Activated CD4-positive, alpha-beta T cell treated with anti-CD3 and anti-CD28 coated beads, Interleukin-10, Interleukin-2, amounts not matched to agents 100 ng/mL and 50 ng/mL, durations not matched to agents 16 hours and 8 hours (primary cell): ENCODE results near the gene SHISA2.

Source experiments
- DNase-seq: peaks from one replicate; pipeline ENCODE4 v3.0.0-alpha.2; 2020

SHISA2 gene

DNA sequence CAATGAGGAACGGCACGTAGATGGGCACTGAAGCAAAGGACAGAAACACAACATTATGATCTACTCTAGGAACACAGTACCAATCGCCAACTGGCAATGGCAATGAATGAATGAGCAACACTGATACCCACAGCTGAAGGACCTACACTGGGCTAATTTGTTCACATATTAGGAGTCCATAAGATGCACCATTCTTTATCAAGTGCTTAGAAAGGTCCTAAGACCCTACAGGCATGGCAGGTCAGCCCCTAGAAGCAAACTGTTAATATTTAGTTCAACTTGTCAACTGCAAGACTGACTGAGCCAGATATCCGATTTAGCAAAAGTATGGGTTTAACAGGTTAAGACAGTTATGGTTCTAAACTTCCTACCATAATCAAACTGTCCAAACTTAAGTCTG is 4.8 kb downstream of the SHISA2 start:
- no peak for DNase-seq

DNA sequence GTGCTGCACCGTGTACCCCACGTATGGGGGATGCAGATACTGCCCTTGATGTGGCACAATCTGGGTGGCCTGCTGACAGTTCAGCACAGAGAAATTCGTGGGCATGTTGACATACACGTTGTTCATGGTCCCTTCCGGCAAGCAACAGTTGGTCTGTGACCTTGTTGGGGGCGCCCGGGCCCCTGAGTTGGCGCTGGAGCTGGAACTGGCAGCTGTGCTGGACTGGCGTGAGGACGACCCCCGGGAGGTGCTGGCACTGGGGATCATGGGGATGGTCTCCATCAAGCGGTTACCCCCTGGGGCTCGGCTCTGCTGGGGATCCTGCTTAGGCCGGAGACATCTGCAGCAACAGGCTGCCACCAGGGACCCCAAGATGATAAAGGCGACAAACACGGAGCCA is 5.2 kb downstream of the SHISA2 start:
- no peak for DNase-seq

DNA sequence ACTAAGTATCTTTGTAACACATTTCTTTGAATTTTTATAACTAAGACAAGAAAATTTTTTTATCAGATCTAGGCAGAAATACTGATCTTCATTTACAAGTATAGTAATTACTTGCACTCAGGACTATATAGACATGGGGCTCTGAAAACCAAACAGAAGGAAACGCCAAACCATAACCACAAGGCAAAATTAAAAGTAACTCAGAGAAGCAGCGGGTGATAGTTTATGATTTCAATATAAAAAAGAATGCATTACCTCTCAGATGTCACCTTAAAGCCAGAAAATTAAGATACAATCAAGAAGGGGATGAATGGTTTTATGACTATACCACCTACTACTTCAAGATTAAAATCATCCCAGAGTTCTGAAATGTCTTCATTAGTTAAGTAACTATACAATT is 6.7 kb downstream of the SHISA2 start:
- DNase-seq = no peak

DNA sequence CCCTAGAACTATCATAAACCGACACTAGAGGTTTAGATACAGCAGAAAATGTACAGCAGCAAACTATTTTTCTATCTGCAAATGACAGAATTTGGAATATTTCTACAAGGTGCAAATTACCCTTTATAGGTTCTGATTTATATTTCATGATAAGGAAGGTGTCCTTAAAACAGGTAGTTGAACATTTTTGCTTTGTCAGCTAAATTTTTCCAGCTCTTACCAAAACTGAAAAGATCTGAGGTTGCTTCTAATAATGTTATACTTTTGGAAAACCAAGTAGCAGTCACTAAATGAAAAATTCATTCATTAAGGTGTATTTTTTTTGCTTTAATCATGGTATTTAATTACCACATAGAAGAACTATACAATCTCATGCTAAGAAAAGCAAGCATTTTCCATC is 9.0 kb downstream of the SHISA2 start:
- DNase-seq = no peak

DNA sequence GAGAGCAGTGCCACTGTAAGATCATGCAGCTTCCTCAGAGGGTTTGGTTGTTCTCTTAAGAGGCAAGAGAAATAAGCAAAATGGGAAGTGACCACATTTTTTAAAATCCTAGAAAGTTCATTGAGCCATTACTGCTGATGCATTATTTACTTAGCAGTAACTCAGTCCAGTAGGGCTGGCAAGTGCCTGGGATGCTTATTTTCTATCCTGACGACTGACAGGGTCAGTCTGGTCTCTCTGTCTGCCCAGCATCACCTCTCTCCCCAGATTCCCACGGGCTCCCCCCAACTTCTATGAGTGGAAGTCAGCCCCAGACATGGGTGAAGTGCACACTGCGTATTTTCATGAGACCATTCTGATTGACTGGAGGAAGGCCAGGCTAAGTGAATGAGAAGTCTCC is 10.4 kb downstream of the SHISA2 start:
- no peak for DNase-seq

DNA sequence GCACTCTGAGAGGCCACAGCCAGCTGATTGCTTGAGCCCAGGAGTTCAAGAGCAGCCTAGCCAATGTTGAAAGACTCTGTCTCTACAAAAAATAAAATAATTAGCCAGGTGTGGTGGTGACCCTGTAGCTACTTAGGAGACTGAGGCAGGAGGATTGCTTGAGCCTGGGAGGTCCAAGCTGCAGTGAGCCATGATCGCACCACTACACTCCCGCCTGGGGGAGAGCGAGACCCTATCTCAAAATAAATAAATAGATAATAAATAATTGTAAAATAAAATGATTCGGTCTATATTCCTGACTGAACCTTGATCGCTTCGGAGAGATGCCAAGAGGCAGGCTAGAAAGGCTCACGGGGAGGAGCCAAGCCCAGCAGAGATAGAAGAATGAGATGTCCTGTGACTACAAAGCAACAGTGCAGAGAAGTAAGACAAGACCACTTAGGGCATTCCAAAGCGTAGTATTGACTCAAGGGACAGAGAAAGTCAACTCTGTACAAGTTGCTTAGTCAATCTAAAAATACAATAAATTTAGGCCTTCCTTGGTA is 12.8 kb downstream of the SHISA2 start:
- DNase-seq = no peak

DNA sequence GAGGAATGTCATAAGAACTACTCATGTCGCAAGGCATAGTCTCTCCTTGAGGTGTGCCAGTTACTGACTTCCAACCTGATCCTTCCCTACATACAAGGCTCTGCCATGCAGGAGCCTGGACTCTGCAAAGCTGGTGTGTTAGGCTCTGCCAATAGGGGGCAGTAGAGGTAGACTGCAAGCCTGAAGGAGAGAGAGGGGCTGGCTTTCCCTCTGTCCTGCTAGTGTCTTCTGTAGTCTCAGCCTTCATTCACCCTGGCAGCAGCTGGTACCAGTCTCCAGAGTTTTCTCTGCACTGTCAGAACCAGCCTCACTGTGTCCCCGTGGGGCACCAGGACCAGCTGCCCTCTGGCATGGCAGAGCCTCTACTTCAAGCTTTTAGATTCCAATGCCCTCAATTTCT is 14.5 kb downstream of the SHISA2 start:
- DNase-seq = peak; percentile 53

DNA sequence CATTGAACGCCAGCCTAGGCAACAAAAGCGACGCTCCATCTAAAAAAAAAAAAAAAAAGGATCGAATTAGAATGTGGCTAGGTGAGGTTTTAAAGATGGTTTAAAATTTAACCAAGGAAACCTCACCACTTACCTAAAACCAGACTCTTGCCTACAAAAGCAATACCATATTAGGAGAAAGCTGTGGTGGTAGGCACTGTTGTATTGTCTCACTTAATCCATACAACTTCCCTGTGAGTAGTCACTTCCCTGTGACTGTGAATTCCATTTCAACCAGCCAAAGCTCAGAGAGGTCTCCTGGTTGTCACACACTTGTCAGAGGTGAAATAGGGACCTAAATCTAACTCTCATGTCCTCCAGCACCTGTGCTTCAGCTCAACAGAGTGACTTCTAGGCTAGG is 15.4 kb downstream of the SHISA2 start:
- no peak for DNase-seq

DNA sequence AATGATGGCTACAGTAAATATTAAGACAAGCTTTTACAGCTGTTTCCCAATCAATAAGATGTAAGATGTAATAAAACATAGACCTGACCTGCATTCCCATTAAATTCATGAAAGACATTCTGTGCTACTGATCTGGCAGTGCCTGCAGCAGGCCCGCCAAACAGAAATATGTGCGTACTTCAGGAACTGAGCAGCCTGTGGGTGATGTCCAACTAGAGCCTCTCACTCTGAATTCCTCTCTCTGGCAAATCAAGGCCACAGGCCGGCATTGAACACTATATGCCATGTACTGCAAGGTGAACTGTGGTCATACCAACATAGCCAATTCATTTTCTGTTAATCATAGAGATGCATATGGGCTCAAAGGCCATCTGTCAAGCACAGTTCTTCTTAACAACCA is 17.8 kb downstream of the SHISA2 start:
- DNase-seq = no peak

DNA sequence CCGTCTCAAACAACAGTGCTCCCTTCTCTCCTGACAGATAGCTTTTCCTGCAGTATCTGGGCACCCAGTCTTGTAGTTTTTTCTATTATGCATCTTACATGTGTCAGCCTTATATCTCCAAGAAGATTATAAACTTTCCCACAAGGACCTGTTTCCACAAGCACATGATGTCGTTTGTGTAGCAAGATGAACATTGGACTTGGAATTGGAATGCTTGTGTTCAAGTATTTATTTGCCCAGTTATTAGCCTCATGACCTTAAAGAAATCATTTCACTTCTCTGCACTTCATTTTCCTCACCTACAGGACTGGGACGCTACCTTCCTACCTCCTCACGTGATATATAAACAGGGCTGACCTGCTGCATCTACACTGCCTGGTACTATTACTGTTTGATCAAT is 21.5 kb downstream of the SHISA2 start:
- no peak for DNase-seq

DNA sequence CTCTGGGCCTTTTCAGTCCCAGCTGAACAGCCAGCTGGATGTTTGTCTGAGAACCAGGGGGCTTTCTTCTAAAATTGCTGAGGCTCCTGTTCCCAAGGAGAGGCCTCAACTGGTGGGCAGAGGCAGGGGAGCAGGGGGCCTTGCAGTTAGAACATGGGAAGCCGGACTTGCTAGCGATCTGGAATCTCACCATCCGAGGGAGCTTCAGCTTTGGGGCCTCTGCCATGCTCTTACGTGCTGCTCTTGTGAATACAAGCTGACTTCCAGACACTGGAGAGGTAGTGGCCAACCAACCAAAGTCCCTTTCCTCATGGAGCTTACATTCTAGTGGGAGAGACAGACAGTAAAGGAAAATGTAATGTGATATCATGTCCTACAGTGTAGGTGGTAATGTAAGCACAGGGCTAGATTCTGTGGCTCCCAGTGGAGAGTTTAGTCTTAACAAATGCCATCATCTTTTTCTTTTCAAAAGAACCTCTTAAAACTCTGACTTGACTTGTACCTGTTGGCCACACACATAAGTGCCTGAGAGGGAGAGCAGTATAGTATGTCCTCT is 22.2 kb downstream of the SHISA2 start:
- DNase-seq = no peak

DNA sequence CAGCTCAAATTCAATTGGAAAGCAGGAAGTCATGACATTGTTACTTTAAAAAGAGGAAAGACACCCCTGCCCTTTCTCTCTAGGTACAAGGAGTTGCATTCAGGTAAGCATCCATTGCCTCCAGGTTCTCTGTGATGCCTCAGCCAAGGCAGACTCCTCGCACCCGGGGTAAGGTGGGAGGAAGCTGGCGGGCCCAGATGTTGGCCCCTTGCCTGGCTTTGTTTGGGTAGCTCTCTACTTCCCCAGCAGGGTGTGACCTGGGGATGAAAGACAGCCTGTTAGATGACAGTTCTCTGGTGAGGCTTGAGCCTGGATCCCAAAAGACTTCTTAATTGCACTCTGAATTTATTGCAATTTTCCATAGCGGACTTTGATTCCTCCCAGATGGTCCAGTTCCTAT is 25.6 kb downstream of the SHISA2 start:
- DNase-seq = no peak

DNA sequence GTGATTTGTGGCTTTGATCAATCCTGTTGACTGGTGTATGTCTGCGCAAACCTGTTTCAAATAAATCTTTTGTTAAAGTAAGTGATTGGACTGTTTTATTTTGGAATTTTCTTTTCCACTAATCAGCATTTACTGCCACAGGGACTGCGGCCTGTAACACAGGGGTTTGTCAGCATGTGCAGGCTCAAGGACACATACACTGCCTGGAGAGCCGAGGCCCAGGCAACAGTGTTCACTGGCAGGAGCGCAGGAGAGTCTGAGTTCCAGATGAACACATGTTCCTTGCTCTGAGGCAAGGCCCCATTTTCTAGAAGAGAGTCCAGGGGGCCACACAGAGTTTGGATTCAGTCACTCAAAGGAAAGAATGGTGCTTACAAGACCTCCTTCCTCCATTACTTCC is 26.0 kb downstream of the SHISA2 start:
- DNase-seq = no peak

DNA sequence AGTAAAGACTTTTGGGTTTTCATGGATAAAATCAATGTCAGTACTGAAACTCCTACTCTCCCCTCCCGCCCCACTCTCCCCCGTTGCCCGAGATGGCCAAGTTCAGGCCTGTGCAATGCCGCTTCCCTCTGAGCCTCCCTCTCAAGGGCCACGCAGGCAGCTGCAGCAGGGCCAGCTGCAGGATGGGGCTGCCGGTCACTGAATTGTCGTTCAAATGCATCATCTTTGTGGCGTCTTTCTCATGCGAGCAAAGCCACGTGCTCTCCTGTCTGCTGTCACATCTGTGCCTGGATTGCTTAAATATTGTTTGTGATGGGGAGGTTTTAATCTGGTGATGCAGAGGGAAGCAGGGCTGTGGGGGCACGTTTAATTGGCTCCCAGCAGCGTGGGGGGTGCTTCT is 26.6 kb downstream of the SHISA2 start:
- DNase-seq = no peak

DNA sequence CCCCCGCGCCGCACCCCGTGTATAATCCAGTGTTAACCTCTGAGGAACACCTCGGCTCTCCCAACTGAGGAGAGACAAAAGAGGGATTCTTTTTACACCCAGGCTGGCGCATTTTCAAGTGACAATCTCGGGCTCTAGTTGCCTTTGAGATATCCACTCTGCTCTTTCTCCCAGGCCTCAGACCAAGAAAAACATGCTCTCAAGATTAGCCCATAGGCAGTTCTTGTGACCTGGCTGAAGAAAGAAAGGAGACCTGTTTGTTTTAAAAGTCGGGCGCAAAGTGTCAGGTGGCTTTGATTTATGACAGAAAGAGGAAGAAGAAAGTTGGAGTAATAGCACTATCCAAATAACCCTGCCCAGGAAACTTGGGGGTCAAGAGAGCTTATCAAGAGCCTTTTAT is 27.3 kb downstream of the SHISA2 start:
- no peak for DNase-seq

DNA sequence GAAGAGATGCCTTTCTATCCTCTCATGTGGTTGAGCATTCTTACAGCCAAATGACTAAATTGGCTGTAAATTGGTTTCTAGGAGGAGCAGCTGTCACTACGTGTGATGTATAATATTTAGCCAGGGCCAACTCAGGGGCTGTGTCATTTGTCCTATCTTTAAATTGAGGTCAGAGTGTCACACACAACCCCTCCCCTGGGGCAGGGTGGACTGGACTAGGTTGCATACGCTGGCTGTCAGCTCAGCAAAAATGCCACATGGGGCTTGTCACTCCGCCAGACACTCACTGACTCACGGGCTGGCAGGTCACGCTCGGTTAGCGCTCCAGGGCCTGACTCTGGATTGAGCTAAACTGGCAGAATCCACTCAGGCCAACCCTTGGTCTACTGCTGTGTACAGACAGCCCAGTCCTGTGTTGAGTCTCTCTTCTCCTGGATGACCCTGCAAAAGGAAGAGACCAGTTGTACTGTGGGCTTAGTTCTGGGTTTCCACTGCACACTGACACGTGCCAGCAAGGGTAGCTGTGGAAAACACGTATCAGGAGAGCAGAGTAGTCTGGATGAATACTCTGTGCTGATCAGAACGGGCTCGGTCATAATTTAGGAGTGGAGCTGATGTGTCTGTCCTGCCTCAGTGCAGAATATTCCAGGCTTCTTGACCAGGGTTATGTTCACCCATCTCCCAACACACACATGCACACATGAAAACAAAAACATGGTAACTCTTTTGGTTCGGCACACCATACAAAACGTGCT is 29.1 kb downstream of the SHISA2 start:
- DNase-seq = no peak

DNA sequence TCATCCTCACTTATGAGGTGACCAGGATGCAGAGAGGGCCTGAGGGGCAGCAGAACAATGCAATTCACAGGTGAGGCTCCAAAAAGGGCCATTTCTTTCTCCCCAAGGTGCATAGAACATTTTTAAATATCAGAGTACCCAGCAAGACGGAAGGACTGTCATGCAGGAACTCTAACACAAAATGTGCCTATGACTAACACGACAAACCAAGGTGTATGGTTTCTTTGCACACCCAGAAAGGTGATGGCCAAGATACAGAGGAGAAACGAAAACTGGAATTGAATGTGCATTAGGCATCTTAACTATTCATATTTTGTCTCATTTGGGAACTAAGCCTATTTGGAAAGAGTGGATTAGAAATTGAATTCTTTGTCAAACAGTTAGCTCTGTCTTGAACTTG is 29.9 kb downstream of the SHISA2 start:
- no peak for DNase-seq

DNA sequence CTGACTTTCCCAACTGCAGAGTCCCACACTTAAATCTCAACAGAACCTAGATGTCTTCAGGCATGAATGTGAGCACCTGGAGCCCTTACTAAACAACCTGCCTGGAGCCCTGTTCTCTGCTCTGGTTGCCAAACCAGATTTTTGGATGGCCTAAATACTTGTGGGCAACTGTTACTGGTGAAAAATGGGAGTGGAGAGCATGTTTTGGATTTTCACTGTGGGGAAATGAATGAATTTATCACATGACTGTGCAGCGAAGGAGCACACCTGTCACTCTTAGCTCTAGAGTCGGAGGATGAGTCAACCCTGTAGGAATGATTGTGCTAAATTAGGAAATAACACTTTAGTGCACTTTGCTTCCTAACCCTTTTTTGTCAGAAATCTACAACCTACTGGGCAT is 30.3 kb downstream of the SHISA2 start:
- no peak for DNase-seq

DNA sequence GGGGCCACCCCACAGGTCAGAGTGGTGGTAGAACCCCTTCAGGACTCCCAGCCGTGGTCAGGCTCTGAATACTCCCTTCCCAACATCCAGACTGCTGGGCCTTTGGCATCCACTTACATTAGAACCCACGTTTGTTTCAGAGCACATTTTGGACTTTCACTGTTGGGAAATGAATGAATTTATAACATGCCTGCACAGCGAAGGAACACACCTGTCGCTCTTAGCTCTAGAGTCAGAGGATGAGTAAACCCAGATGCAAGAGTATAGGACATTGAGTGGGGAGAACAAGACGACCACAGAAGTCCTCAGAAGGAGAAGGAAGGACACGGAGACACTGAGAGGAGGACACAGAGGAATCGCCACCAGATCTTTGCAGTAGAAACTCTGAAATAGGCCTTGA is 30.9 kb downstream of the SHISA2 start:
- no peak for DNase-seq

DNA sequence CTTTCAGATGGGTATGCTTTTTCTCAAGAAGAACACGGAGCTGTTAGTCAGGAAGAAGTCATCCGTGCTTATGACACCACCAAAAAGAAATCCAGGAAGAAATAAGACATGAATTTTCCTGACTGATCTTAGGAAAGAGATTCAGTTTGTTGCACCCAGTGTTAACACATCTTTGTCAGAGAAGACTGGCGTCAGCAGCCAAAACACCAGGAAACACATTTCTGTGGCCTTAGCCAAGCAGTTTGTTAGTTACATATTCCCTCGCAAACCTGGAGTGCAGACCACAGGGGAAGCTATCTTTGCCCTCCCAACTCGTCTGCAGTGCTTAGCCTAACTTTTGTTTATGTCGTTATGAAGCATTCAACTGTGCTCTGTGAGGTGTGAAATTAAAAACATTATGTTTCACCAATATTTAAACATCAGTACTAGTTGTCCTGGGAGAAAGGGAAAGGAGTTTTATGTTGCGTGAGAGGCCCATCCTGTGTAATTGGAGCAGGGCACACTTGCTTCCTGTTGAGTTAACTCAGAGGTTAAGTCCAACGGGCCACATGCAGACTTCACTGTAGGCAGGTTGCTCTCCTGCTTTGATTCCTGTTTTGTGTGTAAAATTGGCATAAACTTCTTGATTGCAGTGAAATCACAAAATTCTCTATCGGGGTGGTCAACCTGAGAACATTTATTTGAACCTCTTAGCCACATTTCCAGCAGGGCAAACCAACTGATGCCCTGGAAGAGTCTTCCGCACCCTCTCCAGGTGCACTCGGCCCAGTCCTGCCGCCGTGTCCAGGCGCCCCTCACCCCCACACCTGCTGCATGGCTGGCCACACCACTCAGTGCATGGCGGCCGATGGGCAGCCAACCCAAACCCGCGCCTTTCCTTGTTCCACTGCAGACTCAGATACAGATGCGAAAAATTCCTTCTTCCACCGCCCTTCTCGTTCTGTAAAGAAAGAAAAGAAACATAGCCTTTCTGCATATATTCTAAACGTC is 31.6 kb downstream of the SHISA2 start:
- no peak for DNase-seq

DNA sequence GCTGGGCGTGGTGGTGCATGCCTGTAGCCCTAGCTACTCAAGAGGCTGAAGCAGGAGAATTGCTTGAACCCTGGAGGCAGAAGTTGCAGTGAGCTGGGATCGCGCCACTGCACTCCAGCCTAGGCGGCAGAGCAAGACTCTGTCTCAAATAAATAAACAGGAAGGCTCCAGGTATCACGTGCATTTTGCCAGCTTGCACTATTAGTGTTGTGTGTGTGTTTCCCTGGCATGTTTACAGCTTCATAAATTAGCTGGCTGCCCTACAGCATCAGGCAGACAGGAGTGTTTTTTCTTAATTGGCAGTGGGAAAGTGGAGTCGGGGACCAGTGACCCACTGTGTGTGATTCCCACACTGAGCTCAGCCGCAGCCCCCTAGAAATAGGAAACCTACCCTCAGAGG is 32.6 kb downstream of the SHISA2 start:
- no peak for DNase-seq

DNA sequence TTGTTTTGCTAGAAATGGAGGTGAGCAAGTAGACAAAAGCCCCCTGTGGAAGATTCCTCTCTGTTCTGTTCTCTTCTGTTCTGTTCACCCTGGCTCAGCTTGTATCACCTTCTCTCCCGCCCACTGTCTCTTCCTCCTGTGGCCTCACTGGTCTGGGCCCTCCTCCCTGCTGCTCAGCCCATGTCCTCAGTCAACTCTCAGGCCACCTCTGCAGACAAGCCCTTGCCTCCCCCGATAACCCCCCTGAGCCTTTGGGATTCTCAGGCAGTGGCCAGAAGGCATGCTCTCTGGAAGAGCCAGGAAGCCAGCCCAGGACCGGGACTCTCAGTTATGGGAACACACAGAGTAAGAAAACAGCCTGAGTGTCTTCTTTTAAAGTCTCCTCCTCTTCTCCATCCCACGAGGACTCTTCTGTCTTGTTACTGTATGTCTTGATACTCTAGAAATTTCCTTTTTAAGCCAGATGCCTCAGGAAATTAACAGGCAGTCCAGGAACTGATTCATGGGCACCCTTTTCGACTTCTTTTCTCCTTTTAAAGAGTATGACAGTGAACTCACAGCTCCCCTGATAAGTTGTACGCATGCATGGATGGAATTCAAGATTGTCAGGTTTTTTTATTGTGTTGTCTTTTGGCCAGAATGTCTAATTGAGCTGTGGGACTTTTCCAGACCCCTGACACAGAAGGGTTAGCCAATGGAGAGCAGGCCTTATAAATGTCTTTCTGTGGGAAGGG is 33.7 kb downstream of the SHISA2 start:
- no peak for DNase-seq
